SU-DHL-6 (cell line): ENCODE results near the gene ZNF26.

Experiments
- EZH2phosphoT487 ChIP-seq: fragments of 200-600 bp; sonication (generic), shearing (Covaris generic); conservative IDR thresholded peaks from 2 replicates; pipeline ENCODE4 v1.6.1; 2018; ENCODE audit warnings: mild to moderate bottlenecking, antibody characterized with exemption, low read length, moderate library complexity, mixed read lengths
- TF ChIP-seq, protein P1 (sequence below): fragments of 200-600 bp; sonication (generic); IDR thresholded peaks from one replicate; pipeline ENCODE4 v1.5.1; 2017; ENCODE audit warnings: antibody characterized with exemption, mild to moderate bottlenecking, low read length, moderate library complexity; ENCODE audit not compliant: insufficient read depth, poor library complexity, severe bottlenecking

DNA sequence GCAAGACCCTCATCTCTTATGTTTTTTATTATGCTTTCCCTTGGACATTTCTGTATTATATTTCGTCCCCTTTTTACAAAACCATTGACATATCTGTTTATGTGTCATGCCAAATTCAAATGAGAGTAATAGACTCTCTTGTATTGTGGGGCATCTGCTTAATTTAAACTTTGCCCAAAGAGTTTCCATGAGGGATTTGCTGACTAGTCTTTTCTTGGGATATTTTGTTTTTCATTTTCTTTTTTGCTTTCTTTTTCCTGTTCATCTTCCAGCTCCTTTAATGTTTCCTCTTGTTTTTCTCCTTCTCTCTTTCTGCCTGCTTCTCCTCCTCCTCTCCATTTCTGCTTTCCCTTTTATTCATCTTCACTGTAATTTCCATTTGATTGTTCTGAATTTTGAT, 13.8 kb upstream of the ZNF26 start:
- TF ChIP-seq, protein P1, sequence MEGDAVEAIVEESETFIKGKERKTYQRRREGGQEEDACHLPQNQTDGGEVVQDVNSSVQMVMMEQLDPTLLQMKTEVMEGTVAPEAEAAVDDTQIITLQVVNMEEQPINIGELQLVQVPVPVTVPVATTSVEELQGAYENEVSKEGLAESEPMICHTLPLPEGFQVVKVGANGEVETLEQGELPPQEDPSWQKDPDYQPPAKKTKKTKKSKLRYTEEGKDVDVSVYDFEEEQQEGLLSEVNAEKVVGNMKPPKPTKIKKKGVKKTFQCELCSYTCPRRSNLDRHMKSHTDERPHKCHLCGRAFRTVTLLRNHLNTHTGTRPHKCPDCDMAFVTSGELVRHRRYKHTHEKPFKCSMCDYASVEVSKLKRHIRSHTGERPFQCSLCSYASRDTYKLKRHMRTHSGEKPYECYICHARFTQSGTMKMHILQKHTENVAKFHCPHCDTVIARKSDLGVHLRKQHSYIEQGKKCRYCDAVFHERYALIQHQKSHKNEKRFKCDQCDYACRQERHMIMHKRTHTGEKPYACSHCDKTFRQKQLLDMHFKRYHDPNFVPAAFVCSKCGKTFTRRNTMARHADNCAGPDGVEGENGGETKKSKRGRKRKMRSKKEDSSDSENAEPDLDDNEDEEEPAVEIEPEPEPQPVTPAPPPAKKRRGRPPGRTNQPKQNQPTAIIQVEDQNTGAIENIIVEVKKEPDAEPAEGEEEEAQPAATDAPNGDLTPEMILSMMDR: no peak
- no peak for TF ChIP-seq EZH2phosphoT487
